Measurements from ENCODE around the gene PTPRZ1.

- no peak for TF ChIP-seq CTCF (IDR thresholded peaks at IDR 0.05; ENCODE audit: control extremely low read depth in 1 of 3, insufficient read depth in 1 of 3, low read depth in 1 of 3, low read length in 3 of 3)
- TF ChIP-seq KDM1A (IDR thresholded peaks at IDR 0.05; ENCODE audit: borderline replicate concordance, low read length), result no peak
- no peak for TF ChIP-seq RAD21 (IDR thresholded peaks at IDR 0.05 in 1 of 2, conservative IDR thresholded peaks at IDR 0.05 in 1 of 2; ENCODE audit: low read depth in 2 of 2, low read length in 2 of 2)
- TF ChIP-seq SIX5 (IDR thresholded peaks at IDR 0.05; ENCODE audit: low read depth, low read length), result no peak
- TF ChIP-seq POLR2A (IDR thresholded peaks at IDR 0.05; ENCODE audit: control extremely low read depth in 1 of 2, low read depth in 2 of 2, low read length in 2 of 2), result no peak
These were observed 68.9 kb downstream of the PTPRZ1 start for GRCh38 chr7:121941830-121942229.

All from H1 (cell line).